ENCODE measurements around the gene CIAO2B.
"Not testable (repeated sequence)": the region's sequence is repeated elsewhere in the genome, so short reads cannot be mapped to it uniquely, and the experiment has no call there.

The CIAO2B gene

DNA sequence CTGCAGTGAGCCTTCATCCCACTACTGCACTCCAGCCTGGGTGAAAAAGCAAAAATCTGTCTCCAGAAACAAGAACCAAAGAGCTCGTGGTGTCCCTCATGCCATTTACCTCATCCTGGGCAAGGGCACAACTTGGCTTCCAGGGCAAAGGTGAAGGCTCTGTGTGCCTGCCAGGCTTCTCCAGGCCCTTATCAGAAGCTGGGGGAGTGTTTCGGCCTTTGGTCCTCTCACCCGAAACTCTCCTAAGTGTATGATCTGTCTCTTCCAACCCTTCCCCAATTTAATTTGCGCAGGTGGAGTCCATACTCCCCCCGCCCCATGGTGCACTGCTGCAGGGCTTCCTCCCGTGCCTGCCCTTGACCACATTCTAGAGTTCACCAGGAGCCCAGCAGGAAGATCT is 2.3 kb upstream of the CIAO2B start:
- H3K9me3 ChIP-seq (ENCODE audit: low read length): no peaks in the 10 kb centered on the region
- no peak overlapping the region for H3K27ac ChIP-seq (ENCODE audit: low read depth, low read length, poor library complexity, severe bottlenecking)
- no peak overlapping the region for H3K9ac ChIP-seq (ENCODE audit: low read length)
- no peak overlapping the region for H3K4me2 ChIP-seq (ENCODE audit: low read length)
- H3K9me2 ChIP-seq (ENCODE audit: low read depth, low read length): no peaks in the 10 kb centered on the region
- H2AFZ ChIP-seq (ENCODE audit: low read length): no peak overlapping the region
- no peaks in the 10 kb centered on the region for H3K27me3 ChIP-seq (ENCODE audit: insufficient read depth, low read length)
- no peaks in the 10 kb centered on the region for H3K79me2 ChIP-seq (ENCODE audit: insufficient read depth, low read length)
- H3K4me1 ChIP-seq (ENCODE audit: insufficient read depth, low read length, severe bottlenecking): peaks cover 23% of the 10 kb centered on the region
- no peaks in the 10 kb centered on the region for H4K20me1 ChIP-seq (ENCODE audit: insufficient read depth, low read length)
- TF ChIP-seq EZH2 (IDR thresholded peaks at IDR 0.05; ENCODE audit: borderline replicate concordance, low read length): no peak
- TF ChIP-seq, protein P1, sequence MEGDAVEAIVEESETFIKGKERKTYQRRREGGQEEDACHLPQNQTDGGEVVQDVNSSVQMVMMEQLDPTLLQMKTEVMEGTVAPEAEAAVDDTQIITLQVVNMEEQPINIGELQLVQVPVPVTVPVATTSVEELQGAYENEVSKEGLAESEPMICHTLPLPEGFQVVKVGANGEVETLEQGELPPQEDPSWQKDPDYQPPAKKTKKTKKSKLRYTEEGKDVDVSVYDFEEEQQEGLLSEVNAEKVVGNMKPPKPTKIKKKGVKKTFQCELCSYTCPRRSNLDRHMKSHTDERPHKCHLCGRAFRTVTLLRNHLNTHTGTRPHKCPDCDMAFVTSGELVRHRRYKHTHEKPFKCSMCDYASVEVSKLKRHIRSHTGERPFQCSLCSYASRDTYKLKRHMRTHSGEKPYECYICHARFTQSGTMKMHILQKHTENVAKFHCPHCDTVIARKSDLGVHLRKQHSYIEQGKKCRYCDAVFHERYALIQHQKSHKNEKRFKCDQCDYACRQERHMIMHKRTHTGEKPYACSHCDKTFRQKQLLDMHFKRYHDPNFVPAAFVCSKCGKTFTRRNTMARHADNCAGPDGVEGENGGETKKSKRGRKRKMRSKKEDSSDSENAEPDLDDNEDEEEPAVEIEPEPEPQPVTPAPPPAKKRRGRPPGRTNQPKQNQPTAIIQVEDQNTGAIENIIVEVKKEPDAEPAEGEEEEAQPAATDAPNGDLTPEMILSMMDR (IDR thresholded peaks at IDR 0.05; ENCODE audit: low read length): no peak
- no peak overlapping the region for H3K4me3 ChIP-seq (ENCODE audit: low read depth, low read length, poor library complexity, severe bottlenecking)
- no peaks in the 10 kb centered on the region for H3F3A ChIP-seq (ENCODE audit: insufficient read depth, low read length)
- H3K36me3 ChIP-seq (ENCODE audit: insufficient read depth, low read length): peaks cover 10% of the 10 kb centered on the region; the same call in 1 of the 2 replicates

DNA sequence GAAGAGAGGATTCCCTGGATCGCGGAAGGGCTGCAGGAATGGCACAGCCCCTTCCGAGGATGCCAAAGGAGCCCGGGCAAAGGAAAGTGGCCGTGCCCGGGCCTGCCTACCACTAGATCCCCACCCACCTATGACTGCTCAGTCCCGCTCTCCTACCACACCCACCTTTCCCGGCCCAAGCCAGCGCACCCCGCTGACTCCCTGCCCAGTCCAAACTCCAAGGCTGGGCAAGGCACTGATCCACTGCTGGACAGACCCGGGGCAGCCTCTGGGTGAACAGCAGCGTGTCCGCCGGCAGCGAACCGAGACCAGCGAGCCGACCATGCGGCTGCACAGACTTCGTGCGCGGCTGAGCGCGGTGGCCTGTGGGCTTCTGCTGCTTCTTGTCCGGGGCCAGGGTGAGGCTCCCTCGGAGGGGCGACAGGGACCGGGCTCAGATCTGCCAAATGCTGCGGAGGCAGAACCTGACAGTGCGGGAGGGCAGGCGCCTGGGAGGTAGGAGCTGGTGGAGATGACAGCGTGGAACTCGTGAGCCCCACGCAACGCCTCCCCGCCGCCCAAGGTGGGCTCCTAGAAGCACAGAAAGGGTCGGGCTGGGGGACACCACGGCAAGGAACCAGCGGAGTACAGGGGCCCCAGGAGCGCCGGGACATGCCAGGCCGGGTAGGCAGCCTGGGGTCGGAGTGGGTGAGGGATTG is 1.3 kb upstream of the CIAO2B start, which contains the start of gene CES2:
Gene CES2, plus strand, starts transcription at position 203 of the 698 bp plus-strand sequence. Its CDS starts 120 bp downstream, at position 323.
- Histone ChIP-seq H3K36me3 (ENCODE audit: insufficient read depth, low read length) (peaks cover 10% of the 10 kb centered on the region; the same call in 1 of the 2 replicates), H3K27ac (ENCODE audit: low read depth, low read length, poor library complexity, severe bottlenecking) (no peak within 1 kb of the TSS), H3K4me2 (ENCODE audit: low read length) (peak within 1 kb of the TSS; percentile 98), H3F3A (ENCODE audit: insufficient read depth, low read length) (no peaks in the 10 kb centered on the region), H3K4me1 (ENCODE audit: insufficient read depth, low read length, severe bottlenecking) (peaks cover 23% of the 10 kb centered on the region), H3K79me2 (ENCODE audit: insufficient read depth, low read length) (no peaks in the 10 kb centered on the region), H4K20me1 (ENCODE audit: insufficient read depth, low read length) (no peaks in the 10 kb centered on the region), H3K9ac (ENCODE audit: low read length) (peak within 1 kb of the TSS; percentile 97), H3K4me3 (ENCODE audit: low read depth, low read length, poor library complexity, severe bottlenecking) (peak within 1 kb of the TSS; percentile 97), H3K27me3 (ENCODE audit: insufficient read depth, low read length) (no peaks in the 10 kb centered on the region), H2AFZ (ENCODE audit: low read length) (no peak within 1 kb of the TSS), H3K9me2 (ENCODE audit: low read depth, low read length) (no peaks in the 10 kb centered on the region), H3K9me3 (ENCODE audit: low read length) (no peaks in the 10 kb centered on the region)
- TF ChIP-seq, protein P1 (IDR thresholded peaks at IDR 0.05; ENCODE audit: low read length): no peak
- TF ChIP-seq EZH2 (IDR thresholded peaks at IDR 0.05; ENCODE audit: borderline replicate concordance, low read length): no peak

DNA sequence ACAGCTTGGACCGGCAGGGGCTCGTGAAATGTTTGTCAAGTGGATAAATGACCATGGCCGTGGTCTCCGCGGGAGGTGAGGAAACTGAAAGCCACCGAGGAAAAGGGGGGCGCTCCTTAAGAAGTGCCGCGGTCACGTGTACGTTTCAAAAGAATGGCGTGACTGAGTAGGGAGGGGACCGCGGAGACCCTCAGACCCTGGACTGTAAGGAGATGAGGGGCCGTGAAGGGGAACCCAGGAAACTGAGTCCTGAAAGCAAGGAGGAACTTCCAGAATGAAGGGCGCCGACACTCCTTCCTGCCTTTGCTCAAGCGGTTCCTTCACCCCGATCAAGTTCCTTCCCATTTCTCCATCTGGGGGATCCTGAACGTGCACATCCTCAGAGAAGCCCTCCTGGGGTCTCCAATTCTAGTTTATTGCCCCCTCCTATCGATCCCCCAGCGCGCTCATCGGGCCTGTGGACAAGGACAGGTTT is 674 bp upstream of the CIAO2B start:
- not testable (repeated sequence) for H2AFZ ChIP-seq (ENCODE audit: low read length); H4K20me1 ChIP-seq (ENCODE audit: insufficient read depth, low read length); H3K36me3 ChIP-seq (ENCODE audit: insufficient read depth, low read length); H3K27ac ChIP-seq (ENCODE audit: low read depth, low read length, poor library complexity, severe bottlenecking); H3K27me3 ChIP-seq (ENCODE audit: insufficient read depth, low read length); H3K9me3 ChIP-seq (ENCODE audit: low read length); H3K79me2 ChIP-seq (ENCODE audit: insufficient read depth, low read length); H3F3A ChIP-seq (ENCODE audit: insufficient read depth, low read length); H3K9me2 ChIP-seq (ENCODE audit: low read depth, low read length)
- peak overlapping the region; percentile 97 for H3K9ac ChIP-seq (ENCODE audit: low read length)
- peak overlapping the region; percentile 98 for H3K4me2 ChIP-seq (ENCODE audit: low read length)
- H3K4me3 ChIP-seq (ENCODE audit: low read depth, low read length, poor library complexity, severe bottlenecking): peak overlapping the region; percentile 97
- peaks cover 23% of the 10 kb centered on the region for H3K4me1 ChIP-seq (ENCODE audit: insufficient read depth, low read length, severe bottlenecking)

GRCh38 chr16:66933776-66934137 is 445 bp downstream of the CIAO2B start:
- peaks cover 10% of the 10 kb centered on the region; the same call in 1 of the 2 replicates for H3K36me3 ChIP-seq (ENCODE audit: insufficient read depth, low read length)
- no peaks in the 10 kb centered on the region for H4K20me1 ChIP-seq (ENCODE audit: insufficient read depth, low read length)
- peak overlapping the region; percentile 97 for H3K9ac ChIP-seq (ENCODE audit: low read length)
- no peak overlapping the region for H3K27ac ChIP-seq (ENCODE audit: low read depth, low read length, poor library complexity, severe bottlenecking)
- H3K9me3 ChIP-seq (ENCODE audit: low read length): no peaks in the 10 kb centered on the region
- no peaks in the 10 kb centered on the region for H3K27me3 ChIP-seq (ENCODE audit: insufficient read depth, low read length)
- H2AFZ ChIP-seq (ENCODE audit: low read length): no peak overlapping the region
- H3K4me3 ChIP-seq (ENCODE audit: low read depth, low read length, poor library complexity, severe bottlenecking): peak overlapping the region; percentile 97
- no peak for TF ChIP-seq EZH2 (IDR thresholded peaks at IDR 0.05; ENCODE audit: borderline replicate concordance, low read length)
- TF ChIP-seq, protein P1 (IDR thresholded peaks at IDR 0.05; ENCODE audit: low read length): no peak; the same call in 1 of the 2 replicates
- H3K4me2 ChIP-seq (ENCODE audit: low read length): peak overlapping the region; percentile 98
- no peaks in the 10 kb centered on the region for H3K79me2 ChIP-seq (ENCODE audit: insufficient read depth, low read length)
- no peaks in the 10 kb centered on the region for H3F3A ChIP-seq (ENCODE audit: insufficient read depth, low read length)
- H3K4me1 ChIP-seq (ENCODE audit: insufficient read depth, low read length, severe bottlenecking): peaks cover 23% of the 10 kb centered on the region
- no peaks in the 10 kb centered on the region for H3K9me2 ChIP-seq (ENCODE audit: low read depth, low read length)

Data from OCI-LY1 (cell line).